Measurements from ENCODE around the gene KCNN4. TPM values are rescaled to one million over a fixed set of nuclear protein-coding genes. Genes with fewer than 3 reads are reported as not detected.
A peak's percentile ranks its signal among the peaks of the same experiment; 100 is the strongest.
"Not testable (repeated sequence)": the region's sequence is repeated elsewhere in the genome, so short reads cannot be mapped to it uniquely, and the experiment has no call there.

KCNN4 gene
- total and polyA plus RNA-seq, 5 experiments from 2014 or later = 7.6 to 103 (median 28.6) TPM

DNA sequence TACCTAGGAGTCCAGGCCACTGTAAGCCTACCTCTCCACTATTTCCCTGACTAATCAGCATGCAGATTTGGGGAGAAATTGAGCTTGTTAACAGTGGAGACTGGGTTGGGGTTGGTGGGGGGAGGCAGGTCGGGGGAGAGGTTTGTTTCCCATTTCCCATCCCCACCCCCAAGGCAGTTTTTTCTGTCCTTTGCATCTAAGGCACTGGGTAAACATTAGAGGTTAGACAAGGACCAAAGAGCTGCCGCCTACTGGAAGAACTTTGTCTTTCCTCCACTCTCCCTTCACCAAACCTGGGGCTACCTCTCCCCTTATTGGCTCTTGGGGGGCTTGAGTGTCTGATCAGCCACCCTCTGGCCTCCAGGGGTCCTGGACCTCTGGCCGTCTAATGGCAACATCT lies 953 bp downstream of the KCNN4 start:
- peak overlapping the region; percentile 62 to 94 (median 86) for H3K4me3 Mint-ChIP-seq
- no peak for DNase-seq
- peaks cover 0 to 6% (median 0%) of the 10 kb centered on the region in 3 donors for H3K36me3 Mint-ChIP-seq
- ATAC-seq = no peak
- peak overlapping the region; percentile 87 to 99 (median 95) for H3K27ac Mint-ChIP-seq
- H3K9me3 Mint-ChIP-seq = no peaks in the 10 kb centered on the region
- peaks cover 0 to 14% (median 3%) of the 10 kb centered on the region in 5 donors for H3K27me3 Mint-ChIP-seq
- POLR2A ChIA-PET = interaction anchor here (1.0 to 8.6 kb wide), 4 partner anchors 8 to 35 kb away, joined by 3 to 70 read pairs (median 18); partner anchors contain the start of gene SMG9
- peaks cover 50 to 87% (median 85%) of the 10 kb centered on the region in 4 donors for H3K4me1 Mint-ChIP-seq

GRCh38 chr19:43779147-43779819 lies 1.5 kb downstream of the KCNN4 start:
- H3K27me3 Mint-ChIP-seq = peaks cover 0 to 12% (median 3%) of the 10 kb centered on the region in 5 donors
- H3K4me3 Mint-ChIP-seq = peak overlapping the region; percentile 62 to 94 (median 86)
- ATAC-seq = no peak
- no peak for DNase-seq
- POLR2A ChIA-PET = interaction anchor here (1.1 to 8.6 kb wide), 5 partner anchors 13 to 34 kb away, joined by 4 to 70 read pairs (median 11); partner anchors contain the start of gene SMG9
- H3K36me3 Mint-ChIP-seq = peaks cover 0 to 6% (median 0%) of the 10 kb centered on the region in 3 donors
- H3K27ac Mint-ChIP-seq = peak overlapping the region; percentile 88 to 99 (median 95)
- H3K4me1 Mint-ChIP-seq = peaks cover 48 to 86% (median 82%) of the 10 kb centered on the region in 4 donors
- H3K9me3 Mint-ChIP-seq = no peaks in the 10 kb centered on the region

GRCh38 chr19:43778651-43779050 lies 2.1 kb downstream of the KCNN4 start:
- Mint-ChIP-seq H3K4me1 (peaks cover 41 to 79% (median 75%) of the 10 kb centered on the region in 4 donors), H3K27me3 (peaks cover 0 to 11% (median 3%) of the 10 kb centered on the region in 5 donors)

GRCh38 chr19:43777163-43777695 lies 3.5 kb downstream of the KCNN4 start:
- H3K27ac Mint-ChIP-seq = peak overlapping the region; percentile 88 to 99 (median 94)
- peak overlapping the region; percentile 62 to 94 (median 86) for H3K4me3 Mint-ChIP-seq
- no peaks in the 10 kb centered on the region for H3K9me3 Mint-ChIP-seq
- DNase-seq (peak in 9 of 10 donors; percentile 27 to 83 (median 53)), ATAC-seq (peak; percentile 77 to 78)
- peaks cover 0 to 19% (median 0%) of the 10 kb centered on the region in 3 donors for H3K36me3 Mint-ChIP-seq
- POLR2A ChIA-PET = interaction anchor here (0.5 to 8.6 kb wide), 9 partner anchors 11 to 447 kb away, joined by 3 to 70 read pairs (median 3); partner anchors contain the start of genes IRGQ, SMG9 and ZNF576
- peaks cover 0 to 6% (median 0%) of the 10 kb centered on the region in 5 donors for H3K27me3 Mint-ChIP-seq
- peaks cover 35 to 73% (median 64%) of the 10 kb centered on the region in 4 donors for H3K4me1 Mint-ChIP-seq

More at GRCh38 chr19:43778651-43779050, 2.1 kb downstream of the KCNN4 start:
- peaks cover 0 to 7% (median 0%) of the 10 kb centered on the region in 3 donors for H3K36me3 Mint-ChIP-seq
- DNase-seq (no peak), ATAC-seq (no peak)
- peak overlapping the region; percentile 62 to 94 (median 86) for H3K4me3 Mint-ChIP-seq
- peak overlapping the region; percentile 88 to 99 (median 94) for H3K27ac Mint-ChIP-seq
- no peaks in the 10 kb centered on the region for H3K9me3 Mint-ChIP-seq
- POLR2A ChIA-PET = interaction anchor here (1.1 to 8.6 kb wide), 4 partner anchors 13 to 33 kb away, joined by 4 to 70 read pairs (median 8); partner anchors contain the start of gene SMG9

GRCh38 chr19:43776286-43776685 lies 4.5 kb downstream of the KCNN4 start:
- no peaks in the 10 kb centered on the region for H3K9me3 Mint-ChIP-seq

DNA sequence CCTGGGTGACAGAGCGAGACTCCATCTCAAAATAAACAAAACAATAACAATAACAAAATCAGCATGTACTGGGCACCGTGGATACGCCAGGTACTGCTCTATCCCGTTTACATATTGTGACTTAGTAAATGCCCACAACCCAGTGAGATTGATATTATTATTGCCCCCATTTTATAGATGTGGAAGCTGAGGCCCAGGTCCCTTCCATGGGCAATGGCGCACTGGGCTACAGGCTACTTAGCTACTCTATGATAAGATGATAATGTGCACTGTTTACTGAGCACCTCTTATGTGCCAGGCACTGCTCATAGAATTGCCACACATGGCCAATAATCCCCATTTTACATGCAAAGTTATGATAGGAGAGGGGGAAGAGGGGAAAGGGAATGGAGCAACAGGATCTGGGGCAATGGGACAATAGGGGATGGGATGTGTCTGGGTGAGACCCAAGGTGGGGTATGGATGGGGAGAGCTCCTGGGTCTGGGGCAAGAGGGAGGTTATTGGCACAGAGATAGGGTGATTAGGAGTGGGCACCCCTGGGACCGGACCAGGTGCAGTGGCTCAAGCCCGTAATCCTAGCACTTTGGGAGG lies 5.4 kb downstream of the KCNN4 start:
- Mint-ChIP-seq H3K36me3 (peaks cover 0 to 30% (median 0%) of the 10 kb centered on the region in 3 donors), H3K4me3 (peak overlapping the region in 5 of 10 donors; percentile 1 to 78 (median 23)), H3K4me1 (peaks cover 26 to 59% (median 50%) of the 10 kb centered on the region in 4 donors), H3K27ac (peak overlapping the region; percentile 47 to 99 (median 82)), H3K27me3 (no peaks in the 10 kb centered on the region), H3K9me3 (no peaks in the 10 kb centered on the region)
- peak in 1 of 10 donors; percentile 50 for DNase-seq
- POLR2A ChIA-PET = interaction anchor here (1.0 to 8.6 kb wide), 4 partner anchors 9 to 31 kb away, joined by 3 to 70 read pairs (median 3); partner anchors contain the start of gene SMG9
- no peak for ATAC-seq

More at GRCh38 chr19:43776286-43776685, 4.5 kb downstream of the KCNN4 start:
- DNase-seq (no peak), ATAC-seq (no peak)
- Mint-ChIP-seq H3K27me3 (peaks cover 0 to 3% (median 0%) of the 10 kb centered on the region in 5 donors), H3K4me1 (peaks cover 29 to 66% (median 55%) of the 10 kb centered on the region in 4 donors), H3K4me3 (peak overlapping the region; percentile 9 to 86 (median 53)), H3K36me3 (peaks cover 0 to 22% (median 0%) of the 10 kb centered on the region in 3 donors), H3K27ac (peak overlapping the region; percentile 63 to 99 (median 90))
- POLR2A ChIA-PET = interaction anchor here (0.7 to 8.6 kb wide), 6 partner anchors 10 to 110 kb away, joined by 3 to 70 read pairs (median 8); partner anchors contain the start of gene SMG9

DNA sequence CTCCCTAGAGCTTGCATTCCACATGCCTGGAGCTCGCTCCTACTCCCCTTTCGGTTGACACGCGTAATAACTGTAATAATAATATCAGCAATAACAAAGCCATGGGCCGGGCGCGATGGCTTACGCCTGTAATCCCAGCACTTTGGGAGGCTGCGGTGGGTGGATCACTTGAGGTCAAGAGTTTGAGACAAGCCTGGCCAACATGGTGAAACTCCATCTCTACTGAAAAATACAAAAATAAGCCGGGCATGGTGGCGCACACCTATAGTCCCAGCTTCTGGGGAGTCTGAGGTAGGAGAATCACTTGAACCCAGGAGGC lies 5.9 kb downstream of the KCNN4 start:
- POLR2A ChIA-PET = interaction anchor here (1.0 to 8.6 kb wide), 3 partner anchors 9 to 20 kb away, joined by 3 to 70 read pairs (median 3); partner anchors contain the start of gene SMG9
- peaks cover 0 to 34% (median 0%) of the 10 kb centered on the region in 3 donors for H3K36me3 Mint-ChIP-seq
- H3K4me1 Mint-ChIP-seq = peaks cover 28 to 57% (median 50%) of the 10 kb centered on the region in 4 donors
- not testable (repeated sequence) for H3K27me3 Mint-ChIP-seq, H3K9me3 Mint-ChIP-seq, ATAC-seq, DNase-seq, H3K4me3 Mint-ChIP-seq
- peak overlapping the region in 6 of 10 donors; percentile 4 to 86 (median 26) for H3K27ac Mint-ChIP-seq

- peaks cover 23 to 52% (median 44%) of the 10 kb centered on the region in 4 donors for H3K4me1 Mint-ChIP-seq
- H3K9me3 Mint-ChIP-seq = no peaks in the 10 kb centered on the region
- peak in 1 of 10 donors; percentile 41 for DNase-seq
- H3K27me3 Mint-ChIP-seq = no peaks in the 10 kb centered on the region
- POLR2A ChIA-PET = interaction anchor here (0.5 to 8.6 kb wide), 4 partner anchors 8 to 34 kb away, joined by 3 to 70 read pairs (median 3); partner anchors contain the start of gene SMG9
- H3K36me3 Mint-ChIP-seq = peaks cover 0 to 36% (median 0%) of the 10 kb centered on the region in 3 donors
- peak overlapping the region in 4 of 10 donors; percentile 15 to 53 (median 26) for H3K27ac Mint-ChIP-seq
- no peak overlapping the region for H3K4me3 Mint-ChIP-seq
- ATAC-seq = no peak
These were observed 6.5 kb downstream of the KCNN4 start for GRCh38 chr19:43774103-43774939.

GRCh38 chr19:43773725-43774102 lies 7.1 kb downstream of the KCNN4 start:
- Mint-ChIP-seq H3K27me3 (no peaks in the 10 kb centered on the region), H3K4me1 (peaks cover 20 to 47% (median 40%) of the 10 kb centered on the region in 4 donors), H3K4me3 (peak overlapping the region in 1 of 10 donors; percentile 4), H3K9me3 (no peaks in the 10 kb centered on the region), H3K27ac (no peak overlapping the region), H3K36me3 (peaks cover 0 to 42% (median 0%) of the 10 kb centered on the region in 3 donors)
- POLR2A ChIA-PET = interaction anchor here (0.5 to 8.6 kb wide), 2 partner anchors 8 to 34 kb away, joined by 3 to 70 read pairs; no protein-coding TSS in a partner anchor
- DNase-seq (no peak), ATAC-seq (no peak)

DNA sequence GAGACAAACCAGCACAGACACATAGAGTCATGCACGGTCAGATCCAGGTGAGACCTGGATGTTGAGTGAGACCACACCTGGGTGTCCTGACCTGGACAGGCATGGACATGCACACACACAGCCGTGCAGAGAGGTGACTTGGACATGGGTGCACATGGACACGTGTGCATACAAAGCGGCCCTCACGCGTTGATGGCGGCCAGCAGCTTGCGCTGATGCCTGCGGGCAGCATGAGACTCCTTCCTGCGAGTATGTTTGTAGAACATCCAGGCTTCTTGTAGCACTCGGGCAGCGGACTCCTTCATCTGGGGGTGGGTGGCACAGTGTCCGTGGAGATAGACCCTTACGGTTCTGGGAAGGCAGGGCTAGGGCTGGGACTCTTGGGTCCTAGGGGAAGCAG lies 11.5 kb downstream of the KCNN4 start:
- H3K4me3 Mint-ChIP-seq = no peak overlapping the region
- no peak for ATAC-seq
- POLR2A ChIA-PET = interaction anchor here (4.0 to 6.5 kb wide), 2 partner anchors 9 to 15 kb away, joined by 14 to 70 read pairs; partner anchors contain the start of genes KCNN4 and SMG9
- DNase-seq = peak in 1 of 10 donors; percentile 43
- peaks cover 0 to 54% (median 4%) of the 10 kb centered on the region in 3 donors for H3K36me3 Mint-ChIP-seq
- no peaks in the 10 kb centered on the region for H3K9me3 Mint-ChIP-seq
- H3K27ac Mint-ChIP-seq = peak overlapping the region in 2 of 10 donors; percentile 25 to 74
- no peaks in the 10 kb centered on the region for H3K27me3 Mint-ChIP-seq
- H3K4me1 Mint-ChIP-seq = peaks cover 21 to 37% (median 31%) of the 10 kb centered on the region in 4 donors
